Measurements from ENCODE around the gene DEXI.
"Not testable (repeated sequence)": the region's sequence is repeated elsewhere in the genome, so short reads cannot be mapped to it uniquely, and the experiment has no call there.

The DEXI gene

DNA sequence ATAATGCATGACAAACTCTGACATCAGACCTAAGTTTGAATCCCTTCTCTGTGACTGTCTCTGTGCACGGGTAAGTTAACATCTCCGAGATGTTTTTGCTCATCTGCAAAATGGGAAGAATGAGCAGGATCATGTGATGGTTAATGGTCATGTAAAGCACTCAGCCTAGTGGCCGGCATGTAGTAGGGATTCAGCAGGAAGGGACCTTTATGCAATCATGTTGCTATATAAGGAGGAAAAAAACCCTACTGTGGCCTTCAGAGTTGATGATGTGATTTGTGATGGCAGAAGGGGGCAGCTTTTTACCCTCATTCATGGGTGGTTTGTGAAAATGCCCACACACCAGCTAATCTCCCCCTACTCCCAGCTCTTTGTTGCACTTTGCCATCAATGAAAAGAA is 26.2 kb upstream of the DEXI start:
- no peak for DNase-seq

DNA sequence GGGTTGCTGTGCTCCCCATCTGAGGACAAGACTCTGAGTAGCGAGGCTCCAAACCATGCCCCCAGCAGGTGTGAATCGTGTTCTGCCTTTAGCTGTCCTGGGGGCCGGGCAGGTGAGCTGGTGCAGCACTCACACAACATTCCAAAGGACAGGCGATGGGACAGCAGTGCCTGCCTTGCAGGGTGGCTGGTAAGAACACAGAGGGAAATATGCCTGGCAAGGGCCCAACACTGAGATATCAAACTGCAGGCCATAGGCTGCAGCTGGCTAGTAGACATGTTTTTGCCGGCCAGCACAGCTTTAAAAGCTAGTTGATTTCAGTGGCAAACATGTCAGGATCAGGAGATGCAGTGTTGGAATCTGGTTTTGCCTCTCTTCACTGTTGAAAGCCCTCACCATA is 25.7 kb upstream of the DEXI start:
- DNase-seq, result no peak

DNA sequence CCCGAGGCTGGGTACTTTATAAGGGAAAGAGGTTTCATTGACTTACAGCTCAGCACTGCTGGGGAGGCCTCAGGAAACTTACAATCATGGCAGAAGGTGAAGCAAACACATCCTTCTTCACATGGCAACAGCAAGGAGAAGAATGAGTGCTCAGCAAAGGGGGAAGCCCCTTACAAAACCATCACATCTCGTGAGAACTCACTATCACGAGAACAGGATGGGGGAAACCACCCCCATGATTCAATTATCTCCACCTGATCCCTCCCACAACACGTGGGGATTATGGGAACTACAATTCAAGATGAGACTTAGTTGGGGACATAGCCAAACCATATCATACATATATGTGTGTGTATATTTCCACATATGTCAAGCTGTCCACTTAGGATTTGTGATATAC is 24.3 kb upstream of the DEXI start:
- DNase-seq, result not testable (repeated sequence)

- no peak for DNase-seq
Observed at GRCh38 chr16:10966129-10966528, 23.9 kb upstream of the DEXI start.

DNA sequence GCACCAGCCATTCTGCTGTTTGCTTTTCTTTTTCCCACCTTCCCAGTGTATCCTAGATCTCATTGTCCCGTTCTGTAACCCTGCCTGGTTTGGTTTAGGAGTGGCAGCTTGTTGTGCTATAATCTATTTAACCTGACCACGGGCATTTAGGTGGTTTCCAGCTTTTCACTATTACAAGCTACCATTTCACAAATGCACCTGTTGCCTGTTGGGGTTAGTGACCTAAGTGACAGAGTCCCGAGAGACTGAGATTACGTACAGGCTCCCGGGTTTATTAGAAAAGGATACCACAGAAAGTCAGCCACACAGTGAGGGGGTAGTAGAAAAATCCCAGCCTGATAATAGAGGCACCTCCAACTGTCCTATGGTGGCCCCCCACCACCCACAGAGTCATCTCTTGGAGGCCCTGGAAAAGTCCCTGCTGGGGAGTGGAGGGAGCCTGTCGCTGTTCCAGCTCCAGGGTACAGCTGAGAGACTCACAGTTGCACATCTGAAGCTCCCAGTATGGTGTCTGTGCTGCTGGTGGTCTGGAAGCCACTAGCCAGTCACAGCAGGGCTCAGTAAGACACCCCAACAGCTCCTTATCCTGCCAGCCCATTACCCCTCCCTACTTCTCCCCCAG is 23.3 kb upstream of the DEXI start:
- DNase-seq, result no peak

GRCh38 chr16:10964891-10965326 is 22.6 kb upstream of the DEXI start:
- DNase-seq, result no peak

DNA sequence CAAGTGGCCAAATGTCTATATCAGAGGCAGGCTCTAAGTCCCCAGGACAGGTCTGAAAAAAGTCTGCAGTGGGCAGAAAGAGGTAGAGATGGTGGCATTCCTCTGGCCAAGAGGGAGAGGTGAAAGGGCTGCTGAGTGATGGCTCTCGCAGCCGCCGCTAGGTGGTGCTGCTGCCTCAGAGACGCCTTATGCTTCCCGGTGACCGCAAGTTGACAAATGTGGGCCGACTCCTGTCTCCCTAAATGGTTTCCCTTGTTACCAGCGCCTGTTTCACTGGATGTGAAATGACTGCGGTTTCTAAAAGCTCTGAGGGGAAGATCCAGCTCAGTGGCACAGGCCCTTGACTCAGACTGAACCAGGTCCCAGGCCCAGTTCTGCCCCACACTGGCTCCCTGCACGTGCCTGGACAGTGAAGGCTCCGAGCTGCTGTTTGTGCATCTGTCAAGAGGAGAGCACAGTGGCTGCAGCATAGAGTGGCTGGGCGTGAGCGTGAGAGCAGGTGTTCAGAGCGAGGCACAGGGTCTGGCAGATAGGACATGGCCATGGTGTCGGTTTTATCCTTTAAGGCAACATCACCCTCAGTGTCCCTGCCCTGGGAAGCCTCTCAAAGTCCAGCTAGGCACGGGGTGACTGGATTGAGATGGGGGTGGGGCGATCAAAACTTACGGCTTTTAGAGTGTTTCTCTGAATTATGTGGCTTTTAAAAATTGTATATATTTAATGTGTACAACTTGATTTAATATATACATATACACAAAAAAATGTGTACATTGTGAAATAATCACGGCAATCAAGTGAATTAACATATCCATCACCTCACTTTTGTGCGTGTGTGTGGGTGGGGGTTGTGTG is 22.0 kb upstream of the DEXI start:
- peak; percentile 36 for DNase-seq

- DNase-seq, result no peak
Observed at GRCh38 chr16:10961231-10961630, 19.0 kb upstream of the DEXI start.

- no peak for DNase-seq
Observed at GRCh38 chr16:10959161-10959560, 16.9 kb upstream of the DEXI start.

DNA sequence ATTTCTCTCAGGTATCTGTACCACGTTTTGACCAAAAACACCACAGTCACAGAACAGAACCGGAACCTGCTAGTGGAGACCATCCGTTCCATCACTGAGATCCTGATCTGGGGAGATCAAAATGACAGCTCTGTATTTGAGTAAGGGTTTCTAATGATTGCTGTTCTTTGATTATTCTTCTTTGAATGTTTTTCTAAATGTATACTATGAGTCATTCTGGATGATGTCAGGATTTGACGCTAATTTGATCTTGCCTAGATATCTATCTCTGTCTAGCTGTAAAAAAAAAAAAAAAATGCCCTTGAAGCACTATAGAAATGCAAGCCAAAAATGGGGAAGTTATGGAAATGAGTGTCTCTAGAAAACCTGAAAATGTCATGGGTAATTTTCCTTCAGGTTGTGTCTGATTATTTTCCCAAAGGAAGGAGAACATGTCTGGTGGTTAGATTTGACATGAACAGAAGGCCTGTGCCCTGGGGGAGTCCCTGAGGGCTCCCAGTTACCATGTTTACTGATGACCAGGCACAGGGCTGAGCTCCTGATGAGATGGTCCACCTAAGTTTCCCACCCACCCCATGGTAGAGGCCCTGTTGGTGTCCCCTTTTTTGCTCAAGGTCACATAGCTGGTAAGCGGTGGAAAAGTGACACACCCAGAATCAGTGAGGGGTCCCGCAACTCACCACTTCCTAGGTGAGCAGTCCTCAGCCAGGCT is 15.7 kb upstream of the DEXI start:
- DNase-seq, result no peak

- no peak for DNase-seq
Observed at GRCh38 chr16:10954903-10955302, 12.6 kb upstream of the DEXI start.

DNA sequence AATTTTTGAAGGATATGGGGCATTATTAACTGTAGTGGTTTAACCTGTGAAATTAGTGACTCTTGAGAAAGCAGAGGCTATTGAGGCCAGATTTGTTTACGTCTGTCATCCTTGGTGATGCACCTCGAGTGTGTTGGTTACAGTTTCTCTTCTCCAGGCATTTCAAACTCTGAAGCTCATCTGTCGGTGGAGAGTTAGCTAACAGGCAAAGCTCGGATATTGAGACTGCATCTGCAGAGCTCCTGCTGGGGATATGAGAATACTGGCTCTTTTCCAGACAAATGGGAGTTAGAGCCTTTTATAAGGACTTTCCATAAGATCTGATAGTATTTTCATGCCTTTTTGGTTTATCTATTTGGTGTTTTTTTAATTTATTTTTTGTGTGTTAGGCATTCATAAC is 8.8 kb upstream of the DEXI start:
- DNase-seq, result no peak

DNA sequence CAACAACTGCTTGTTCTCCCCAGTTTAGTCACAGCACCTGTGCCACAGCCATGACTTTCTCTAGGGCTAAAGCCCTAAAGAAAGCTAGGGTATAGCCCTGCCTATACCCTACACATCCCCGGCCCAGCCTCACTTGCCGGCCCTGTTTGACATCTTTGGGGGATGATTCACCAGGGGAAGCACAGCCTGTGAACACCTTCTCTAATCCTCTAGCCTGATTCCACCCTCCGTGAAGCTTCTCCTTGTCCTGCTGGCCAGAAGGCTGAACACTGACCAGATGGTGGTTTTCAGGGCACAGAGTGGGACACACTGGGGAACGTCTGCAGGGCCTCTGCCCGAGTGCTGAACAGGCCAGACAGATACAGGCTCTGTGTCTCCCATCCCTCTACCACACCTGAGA is 8.1 kb upstream of the DEXI start:
- no peak for DNase-seq

DNA sequence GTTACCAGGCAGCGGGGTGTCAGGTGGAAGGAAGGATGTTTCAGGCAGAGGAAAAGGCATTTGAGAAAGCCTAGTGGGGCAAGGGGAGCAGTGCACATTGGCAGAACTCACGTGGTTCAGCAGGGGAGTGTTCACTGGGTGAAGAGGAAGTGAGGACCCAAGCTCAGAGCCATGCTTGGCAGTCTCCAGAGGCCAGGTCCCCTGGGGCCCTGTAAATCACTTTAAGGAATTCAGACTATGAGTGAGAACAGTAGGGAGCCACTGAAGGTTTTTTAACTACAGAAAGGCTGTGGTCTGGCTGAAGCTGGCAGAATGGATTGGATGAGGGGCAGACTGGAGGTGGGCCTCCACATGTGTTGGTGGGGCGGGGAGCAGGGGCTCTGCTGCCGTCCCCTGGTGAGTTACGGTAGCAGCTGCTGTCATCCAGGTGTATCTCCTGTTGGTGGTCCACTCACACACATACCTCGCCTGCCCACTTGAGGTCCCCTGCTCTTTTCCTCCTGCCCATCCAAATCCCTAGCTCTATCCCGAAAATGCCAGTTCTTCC is 7.2 kb upstream of the DEXI start:
- no peak for DNase-seq

GRCh38 chr16:10947211-10947787 is 5.0 kb upstream of the DEXI start:
- no peak for DNase-seq

DNA sequence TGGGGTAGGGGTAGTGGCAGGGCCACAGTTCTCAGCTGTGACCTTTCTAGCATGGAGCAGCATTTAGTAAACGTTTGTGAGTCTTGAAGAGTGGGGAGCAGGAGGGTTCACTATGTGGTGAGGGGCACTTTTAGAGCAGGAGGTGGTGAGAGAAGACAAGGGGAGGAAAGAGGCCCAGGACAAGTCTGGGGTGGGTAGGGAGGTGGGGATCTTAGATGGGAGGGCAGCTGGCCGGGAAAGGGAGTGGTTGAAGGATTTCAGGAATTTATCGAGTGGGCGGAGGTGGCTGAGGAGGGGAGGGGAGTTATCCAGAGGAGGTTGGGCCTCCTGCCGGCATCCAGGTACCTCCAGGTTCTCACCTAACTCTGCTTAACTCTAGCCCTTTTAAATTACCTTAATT is 4.0 kb upstream of the DEXI start:
- DNase-seq, result no peak

- no peak for DNase-seq
Observed at GRCh38 chr16:10945065-10945787, 3.0 kb upstream of the DEXI start.

DNA sequence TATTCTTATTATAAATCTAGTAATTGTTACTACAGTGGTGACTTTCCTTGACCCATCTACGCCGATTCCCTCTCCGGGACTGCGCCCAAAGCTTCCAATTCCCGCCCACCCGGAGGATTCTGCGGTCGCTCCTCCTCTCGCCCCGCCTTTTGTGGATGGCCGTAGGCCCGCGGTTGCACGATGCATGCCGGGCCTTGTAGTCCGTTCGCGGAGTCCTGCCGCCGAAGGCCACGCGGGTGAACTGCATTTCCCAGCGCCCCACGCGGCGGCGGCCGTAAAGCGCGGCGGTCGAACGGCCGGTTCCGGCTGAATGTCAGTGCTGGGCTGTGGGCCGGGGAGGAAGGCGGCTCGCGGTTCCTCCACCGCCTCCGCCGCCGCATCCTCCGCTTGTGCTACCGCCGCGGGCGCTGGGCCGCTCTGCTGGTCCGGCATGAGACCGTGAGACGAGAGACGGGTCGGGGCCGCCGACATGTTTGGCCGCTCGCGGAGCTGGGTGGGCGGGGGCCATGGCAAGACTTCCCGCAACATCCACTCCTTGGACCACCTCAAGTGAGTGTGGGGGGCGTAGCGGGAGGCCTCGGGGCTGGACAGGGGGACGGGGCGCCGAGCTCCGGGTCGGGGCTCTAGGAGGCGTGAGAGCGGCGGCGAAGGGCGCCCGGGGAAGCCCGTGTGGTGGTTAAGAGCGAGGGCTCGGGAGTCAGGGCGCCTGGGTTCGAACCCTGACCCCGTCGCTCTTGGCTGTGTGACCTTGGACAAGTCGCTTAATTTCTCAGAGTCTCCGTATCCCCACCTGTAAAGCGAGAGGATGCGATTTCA is 2.2 kb upstream of the DEXI start, which contains the start of gene CLEC16A:
CLEC16A (plus strand) TSS at position 316 of the 816 bp plus-strand sequence; CDS start at position 470, 154 bp downstream.
- peak; percentile 58 for DNase-seq

DNA sequence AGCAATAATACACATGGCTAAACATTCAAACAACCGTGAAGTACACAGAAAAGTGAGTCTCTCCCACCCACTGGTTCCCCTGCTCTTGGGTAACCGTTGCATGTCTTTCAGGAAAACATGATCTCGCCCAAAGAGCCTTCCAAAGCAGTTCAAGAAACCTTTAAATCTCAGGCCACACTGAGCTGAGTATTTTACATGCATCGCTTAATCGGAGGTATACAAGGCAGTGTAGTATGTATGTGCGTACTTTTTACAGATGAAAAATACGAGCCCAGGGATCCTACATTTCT is 741 bp upstream of the DEXI start:
- DNase-seq, result no peak

DNA sequence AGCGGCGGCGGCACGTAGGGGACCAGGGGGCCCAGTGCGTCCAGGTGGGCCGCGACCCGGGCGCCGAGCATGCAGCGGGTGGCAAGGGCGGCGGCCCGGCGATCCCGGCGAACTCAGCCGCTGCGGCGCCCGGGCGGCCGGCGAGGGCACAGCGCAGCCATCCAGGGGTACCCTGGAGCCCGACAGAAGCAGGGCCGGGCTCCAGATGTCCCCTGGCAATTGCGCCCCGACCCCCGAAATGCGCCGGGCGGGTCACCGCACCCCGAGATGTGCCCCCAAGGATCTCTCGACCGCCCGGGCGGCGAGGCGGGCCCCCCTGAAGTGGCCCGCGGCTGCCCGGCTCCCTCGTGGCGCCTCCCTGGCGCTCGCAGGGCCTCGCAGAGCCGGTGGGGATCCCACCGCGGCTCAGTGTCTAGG is 325 bp downstream of the DEXI start:
- not testable (repeated sequence) for DNase-seq

- no peak for DNase-seq
Observed at GRCh38 chr16:10941127-10941933, 938 bp downstream of the DEXI start.
